Spleen (tissue), 11 donors: Measurements from ENCODE around the gene MED27. TPM values are rescaled to one million over a fixed set of nuclear protein-coding genes. Genes with fewer than 3 reads are reported as not detected.

ENCODE experiments used
- DNase-seq: peaks from one replicate; pipeline ENCODE4 v3.0.0-alpha.2; 2020
- H3K27ac ChIP-seq, 8 donors: fragments of 200-600 bp; sonication (generic) in 7 of 8; 1 replicate in 4 of 8; 2 replicates in 4 of 8; pipeline versions ENCODE4 v1.5.0 to v1.8.0; 2016 to 2021; ENCODE audit warnings: inconsistent platforms in 4 of 8, mild to moderate bottlenecking in 4 of 8, moderate library complexity in 1 of 8
- H3K27me3 ChIP-seq, 7 donors: fragments of 200-600 bp; sonication (generic) in 6 of 7; replicated peaks in 1 of 7; 1 replicate in 4 of 7; 2 replicates in 3 of 7; pipeline versions ENCODE4 v1.5.0 to v1.8.0; 2016 to 2021; ENCODE audit warnings: inconsistent platforms in 3 of 7, mild to moderate bottlenecking in 1 of 7
- H3K36me3 ChIP-seq, 6 donors: fragments of 200-600 bp; sonication (generic) in 5 of 6; 1 replicate in 4 of 6; 2 replicates in 2 of 6; pipeline versions ENCODE4 v1.5.0 to v1.8.0; 2016 to 2021; ENCODE audit warnings: inconsistent platforms in 2 of 6
- H3K4me1 ChIP-seq, 6 donors: fragments of 200-600 bp; sonication (generic) in 5 of 6; 1 replicate in 3 of 6; 2 replicates in 3 of 6; pipeline versions ENCODE4 v1.5.0 to v1.8.0; 2016 to 2021; ENCODE audit warnings: inconsistent platforms in 3 of 6
- H3K4me3 ChIP-seq, 8 donors: fragments of 200-600 bp; sonication (generic) in 7 of 8; 1 replicate in 4 of 8; 2 replicates in 4 of 8; pipeline versions ENCODE4 v1.5.0 to v1.8.0; 2016 to 2021; ENCODE audit warnings: inconsistent platforms in 4 of 8, mild to moderate bottlenecking in 4 of 8, moderate library complexity in 2 of 8
- H3K9me3 ChIP-seq, 8 donors: fragments of 200-600 bp; sonication (generic) in 7 of 8; 1 replicate in 4 of 8; 2 replicates in 4 of 8; pipeline versions ENCODE4 v1.5.0 to v1.8.0; 2016 to 2021; ENCODE audit warnings: inconsistent platforms in 4 of 8
- POLR2A ChIP-seq, 3 donors: fragments of 450-650 bp; IDR thresholded peaks; one replicate each; pipeline ENCODE4 v1.5.1; 2017; ENCODE audit warnings: antibody characterized with exemption in 3 of 3, mild to moderate bottlenecking in 1 of 3
- POLR2AphosphoS5 ChIP-seq, 3 donors: sonication (generic); formaldehyde crosslinking; IDR thresholded peaks; one replicate each; pipeline ENCODE4 v1.5.1; 2017; ENCODE audit warnings: antibody characterized with exemption in 3 of 3
- WGBS, 5 donors: extraction: QIAGEN DNeasy Blood & Tissue Kit in 3 of 5; methylation state at CpG; one replicate each; pipeline versions ENCODE4 v1.1.5 to v1.1.7; 2013 to 2018; 5-methylcytosine and 5-hydroxymethylcytosine counted together
- intact Hi-C: fragments of 100-400 bp; cut with DNase I; formaldehyde crosslinking; loops from one replicate; pipeline ENCODE4 v1.15.0; 2023; ENCODE audit warnings: low total_unique reads
- polyA plus RNA-seq, 3 donors: library from polyadenylated mRNA; stranded (reverse); fragments of 200-250 nt; gene quantifications; one replicate each; pipeline ENCODE4 v1.2.1, GENCODE V29; 2013
- total RNA-seq, 7 donors: library from RNA; depleted of rRNA in 3 of 7; stranded (reverse); fragments of >200 nt in 3 of 7; fragmentation: NEBNext Ultra II Directional in 4 of 7; extraction: Animal tissue kit (Norgen Biotek cat#: 25700) in 4 of 7; gene quantifications; one replicate each; pipeline versions ENCODE4 v1.1.0 to v1.2.1, GENCODE V29; 2016 to 2021
- TF ChIP-seq, protein P1 (sequence below), 11 experiments: fragments of 200-600 bp in 7 of 11; fragments of 450-650 bp in 4 of 11; sonication (generic) in 4 of 11; IDR thresholded peaks in 8 of 11; conservative IDR thresholded peaks in 3 of 11; 1 replicate in 7 of 11; 2 replicates in 4 of 11; pipeline versions ENCODE4 v1.4.0 to v1.8.0; 2016 to 2021; ENCODE audit warnings: antibody characterized with exemption in 11 of 11, inconsistent platforms in 4 of 11, mild to moderate bottlenecking in 1 of 11
- donor health status: healthy with polysubstance abuse.
- donor health status: DM: no; HTN: no; CAD: no; lungs with moderate emphysema.
- donor health status: DM: no; HTN: no; CAD: no.
- donor health status: Bipolar disorder and iron deficiency.
- donor health status: healthy.
- donor health status: DM: no; HTN: no; CAD: no.
- donor health status: DM: yes; HTN: yes; CAD: no.

Gene MED27
- total and polyA plus RNA-seq, 10 donors: 13.1 to 22.4 (median 16.0) TPM

DNA sequence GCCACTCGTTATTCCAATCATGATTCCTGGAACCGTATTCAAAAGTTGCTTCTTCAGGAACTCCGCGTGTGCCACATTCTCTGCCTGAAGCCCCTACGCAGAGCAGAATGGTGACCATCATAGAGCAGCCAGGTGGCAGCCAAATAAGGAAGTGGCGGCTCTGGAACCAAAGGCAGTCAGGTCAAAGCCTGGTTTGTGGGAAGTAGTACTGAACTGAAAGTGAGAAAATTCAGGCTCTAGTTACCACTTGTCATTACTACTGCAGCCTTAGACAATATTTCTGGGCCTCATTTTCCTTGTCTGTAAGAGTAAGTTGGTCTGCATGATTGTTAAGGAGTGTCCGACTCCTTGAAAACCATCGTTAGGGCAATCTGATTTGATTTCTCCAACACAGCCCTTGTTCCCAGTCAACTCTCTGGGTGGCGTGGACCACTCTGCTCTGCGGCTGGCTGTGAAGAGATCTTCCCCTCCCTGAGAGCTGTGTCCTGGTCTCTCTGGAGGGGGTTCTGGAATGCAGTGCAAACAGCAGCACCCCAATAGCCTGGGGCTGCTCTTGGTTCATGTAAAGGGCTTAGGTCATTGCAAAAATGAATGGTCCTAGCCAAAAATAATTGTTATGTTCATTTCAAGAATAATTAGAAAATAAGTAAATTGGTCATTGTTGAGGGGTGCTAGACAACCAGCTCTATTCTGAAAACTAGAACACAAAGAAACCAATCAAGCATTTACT is 102.4 kb downstream of the MED27 start:
- WGBS, 5 donors: 68 to 83% (median 80%) methylated on average over 10 of the region's 10 CpGs
- no peak for DNase-seq
- Histone ChIP-seq H3K27me3 (no peaks in the 10 kb centered on the region), H3K4me3 (no peak overlapping the region), H3K36me3 (peaks cover 0 to 12% (median 0%) of the 10 kb centered on the region in 6 donors), H3K9me3 (peaks cover 0 to 6% (median 0%) of the 10 kb centered on the region in 8 donors), H3K27ac (peak overlapping the region in 4 of 8 donors; percentile 27 to 72 (median 50)), H3K4me1 (peaks cover 0 to 28% (median 12%) of the 10 kb centered on the region in 6 donors)
- intact Hi-C loops: no loop called here
- TF ChIP-seq POLR2A (IDR thresholded peaks at IDR 0.05) (no peak), POLR2AphosphoS5 (IDR thresholded peaks at IDR 0.05) (no peak)
- TF ChIP-seq, protein P1, sequence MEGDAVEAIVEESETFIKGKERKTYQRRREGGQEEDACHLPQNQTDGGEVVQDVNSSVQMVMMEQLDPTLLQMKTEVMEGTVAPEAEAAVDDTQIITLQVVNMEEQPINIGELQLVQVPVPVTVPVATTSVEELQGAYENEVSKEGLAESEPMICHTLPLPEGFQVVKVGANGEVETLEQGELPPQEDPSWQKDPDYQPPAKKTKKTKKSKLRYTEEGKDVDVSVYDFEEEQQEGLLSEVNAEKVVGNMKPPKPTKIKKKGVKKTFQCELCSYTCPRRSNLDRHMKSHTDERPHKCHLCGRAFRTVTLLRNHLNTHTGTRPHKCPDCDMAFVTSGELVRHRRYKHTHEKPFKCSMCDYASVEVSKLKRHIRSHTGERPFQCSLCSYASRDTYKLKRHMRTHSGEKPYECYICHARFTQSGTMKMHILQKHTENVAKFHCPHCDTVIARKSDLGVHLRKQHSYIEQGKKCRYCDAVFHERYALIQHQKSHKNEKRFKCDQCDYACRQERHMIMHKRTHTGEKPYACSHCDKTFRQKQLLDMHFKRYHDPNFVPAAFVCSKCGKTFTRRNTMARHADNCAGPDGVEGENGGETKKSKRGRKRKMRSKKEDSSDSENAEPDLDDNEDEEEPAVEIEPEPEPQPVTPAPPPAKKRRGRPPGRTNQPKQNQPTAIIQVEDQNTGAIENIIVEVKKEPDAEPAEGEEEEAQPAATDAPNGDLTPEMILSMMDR (IDR thresholded peaks at IDR 0.05 in 8 of 11, conservative IDR thresholded peaks at IDR 0.05 in 3 of 11): no peak

DNA sequence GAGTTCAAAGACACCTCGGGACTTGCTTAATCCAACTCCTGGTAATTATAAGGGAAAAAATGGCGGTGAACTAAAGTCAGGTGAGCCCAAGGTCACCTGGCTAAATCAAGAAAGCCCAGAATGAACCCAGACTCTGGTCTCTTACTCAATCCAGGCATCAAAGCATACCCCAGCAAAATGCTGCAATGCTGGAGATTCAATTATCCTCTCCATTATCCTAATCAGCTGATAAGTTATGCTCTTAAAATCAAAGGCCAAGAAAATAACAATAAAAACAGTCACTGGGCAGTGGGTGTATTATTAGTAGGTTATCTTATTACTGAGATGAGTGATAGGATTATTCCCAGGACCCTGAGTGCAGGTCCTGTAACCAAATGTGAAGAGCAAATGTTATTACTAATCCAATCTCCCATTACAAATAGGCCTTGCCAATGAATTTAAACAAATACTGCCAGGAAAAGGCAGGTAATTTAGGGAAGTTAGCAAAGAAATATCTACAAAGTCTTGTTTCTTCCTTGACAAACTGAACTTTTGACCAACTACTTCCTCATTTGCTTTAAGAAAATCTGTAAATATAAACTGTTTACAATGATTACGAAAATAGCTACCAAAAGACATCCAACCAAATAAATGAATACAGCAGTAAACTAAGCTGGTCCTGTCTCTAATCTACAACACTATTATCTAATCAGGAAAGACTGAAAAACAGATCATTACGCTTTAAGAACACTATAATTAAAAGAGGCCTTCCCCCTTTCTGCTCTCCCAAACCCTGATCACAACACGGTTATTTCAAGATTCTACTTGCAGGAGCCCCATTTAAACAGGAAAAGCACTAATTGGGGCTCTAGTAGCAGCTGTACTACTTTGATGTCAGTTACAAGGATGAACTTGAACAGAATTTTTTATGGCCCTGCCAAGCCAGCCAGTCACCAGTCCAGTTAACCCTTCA is 103.2 kb downstream of the MED27 start:
- intact Hi-C loops: no loop called here
- H3K27ac ChIP-seq: peak overlapping the region in 5 of 8 donors; percentile 27 to 72 (median 37)
- H3K36me3 ChIP-seq: peaks cover 0 to 12% (median 0%) of the 10 kb centered on the region in 6 donors
- WGBS, 5 donors: 71 to 87% (median 74%) methylated on average over 5 of the region's 5 CpGs
- peaks cover 0 to 6% (median 0%) of the 10 kb centered on the region in 8 donors for H3K9me3 ChIP-seq
- TF ChIP-seq POLR2AphosphoS5 (IDR thresholded peaks at IDR 0.05): no peak
- no peak for TF ChIP-seq POLR2A (IDR thresholded peaks at IDR 0.05)
- TF ChIP-seq, protein P1 (IDR thresholded peaks at IDR 0.05 in 8 of 11, conservative IDR thresholded peaks at IDR 0.05 in 3 of 11): no peak
- H3K27me3 ChIP-seq: no peaks in the 10 kb centered on the region
- peak overlapping the region in 1 of 8 donors; percentile 10 for H3K4me3 ChIP-seq
- peaks cover 0 to 28% (median 12%) of the 10 kb centered on the region in 6 donors for H3K4me1 ChIP-seq
- DNase-seq: no peak

DNA sequence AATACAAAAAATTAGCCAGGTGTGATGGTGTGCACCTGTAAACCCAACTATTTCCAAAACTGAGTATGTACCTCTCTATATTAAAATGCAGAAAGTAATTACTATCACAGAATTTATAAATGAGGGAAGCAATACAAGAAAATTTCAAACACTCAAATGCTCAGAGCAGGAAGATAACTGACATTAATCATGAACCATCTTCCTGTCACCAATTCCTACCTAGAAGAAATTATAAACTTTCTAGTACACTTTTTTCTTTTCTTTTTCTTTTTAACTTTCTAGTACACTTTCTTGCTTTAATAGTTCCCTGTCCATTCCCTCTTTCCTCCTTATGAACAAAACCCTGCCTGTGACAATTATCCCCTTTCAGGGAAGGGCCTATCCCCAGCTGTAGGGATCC is 106.8 kb downstream of the MED27 start:
- no peak for DNase-seq
- peaks cover 0 to 25% (median 9%) of the 10 kb centered on the region in 6 donors for H3K4me1 ChIP-seq
- no peaks in the 10 kb centered on the region for H3K27me3 ChIP-seq
- intact Hi-C loops: no loop called here
- TF ChIP-seq POLR2AphosphoS5 (IDR thresholded peaks at IDR 0.05) (no peak), POLR2A (IDR thresholded peaks at IDR 0.05) (no peak)
- TF ChIP-seq, protein P1 (IDR thresholded peaks at IDR 0.05 in 8 of 11, conservative IDR thresholded peaks at IDR 0.05 in 3 of 11): no peak
- no peak overlapping the region for H3K27ac ChIP-seq
- no peak overlapping the region for H3K4me3 ChIP-seq
- peaks cover 0 to 17% (median 0%) of the 10 kb centered on the region in 6 donors for H3K36me3 ChIP-seq
- H3K9me3 ChIP-seq: peaks cover 0 to 6% (median 0%) of the 10 kb centered on the region in 8 donors
